ENCODE results near the gene CAMTA1.

GRCh38 chr1:6868660-6869380 lies 83.6 kb downstream of the CAMTA1 start:
- TF ChIP-seq POLR2A (IDR thresholded peaks at IDR 0.05) (no peak), CTCF (IDR thresholded peaks at IDR 0.05) (no peak)

Measured in upper lobe of left lung (tissue), 4 donors.